GM12891 (cell line): ENCODE data around the gene OR2T2.
"Not testable (repeated sequence)": the region's sequence is repeated elsewhere in the genome, so short reads cannot be mapped to it uniquely, and the experiment has no call there.

Experiments used
- DNase-seq: peaks from one replicate; pipeline ENCODE4 v3.0.0; 2011; ENCODE audit warnings: low spot score; ENCODE audit not compliant: insufficient read length
- FAIRE-seq: peaks from 2 replicates; lab custom pipeline; 2011; peaks lifted over from hg19 to GRCh38; lab: Jason Lieb, UNC
- PAX5 ChIP-seq: IDR thresholded peaks from 2 replicates; pipeline ENCODE4 v1.6.1; 2011; ENCODE audit warnings: low read length, moderate library complexity, mild to moderate bottlenecking; ENCODE audit not compliant: insufficient read depth, severe bottlenecking
- POLR2A ChIP-seq: IDR thresholded peaks from 2 replicates; pipeline ENCODE4 v1.6.1; 2011; ENCODE audit warnings: low read depth, low read length, control low read depth
- POLR2AphosphoS5 ChIP-seq: IDR thresholded peaks from 2 replicates; pipeline ENCODE4 v1.6.1; 2011; ENCODE audit warnings: low read depth, low read length, control low read depth
- POU2F2 ChIP-seq: IDR thresholded peaks from 2 replicates; pipeline ENCODE4 v1.6.1; 2011; ENCODE audit warnings: low read depth, mild to moderate bottlenecking, control low read depth, low read length, moderate library complexity
- SPI1 ChIP-seq: IDR thresholded peaks from 2 replicates; pipeline ENCODE4 v1.6.1; 2011; ENCODE audit warnings: low read depth, low read length, control low read depth
- TAF1 ChIP-seq: IDR thresholded peaks from 2 replicates; pipeline ENCODE4 v1.6.1; 2011; ENCODE audit warnings: low read depth, low read length, control low read depth

The OR2T2 gene

GRCh38 chr1:248442500-248443277 lies 2.7 kb upstream of the OR2T2 start:
- not testable (repeated sequence) for DNase-seq
- peak; percentile 63 for FAIRE-seq

- not testable (repeated sequence) for DNase-seq
- FAIRE-seq, result peak; percentile 76
These were observed 834 bp upstream of the OR2T2 start for GRCh38 chr1:248444603-248445002.

GRCh38 chr1:248448409-248449074 lies 3.1 kb downstream of the OR2T2 start:
- DNase-seq, FAIRE-seq: not testable (repeated sequence)

DNA sequence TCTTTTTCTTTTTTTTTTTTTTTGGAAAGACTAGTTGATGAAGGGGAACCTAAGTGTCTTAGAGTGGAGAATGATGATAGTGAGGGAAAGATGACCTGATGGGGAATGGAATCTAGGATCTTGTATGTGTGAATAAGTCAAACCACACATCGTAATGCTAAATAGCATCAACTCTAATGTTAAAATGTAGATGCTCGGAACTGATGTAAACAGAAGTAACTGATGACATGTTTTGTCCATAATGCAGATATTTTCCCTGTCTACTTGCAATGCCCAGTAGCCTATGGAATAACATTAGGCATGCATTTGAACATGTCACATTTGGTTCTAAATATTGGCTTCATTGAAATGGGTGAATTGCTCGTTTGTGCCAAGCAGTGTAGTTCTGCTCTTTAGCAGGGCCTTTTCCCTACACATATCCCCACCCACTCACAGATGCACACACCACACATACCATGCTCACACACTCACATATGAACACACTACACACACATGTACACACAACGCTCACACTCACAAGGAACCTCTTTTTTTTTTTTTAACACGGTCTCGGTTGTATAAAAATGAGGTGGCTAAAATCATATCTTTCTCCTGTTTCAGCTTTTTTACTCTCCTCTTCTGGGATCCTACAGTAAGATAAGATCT lies 4.5 kb downstream of the OR2T2 start:
- TF ChIP-seq POLR2AphosphoS5 (peak; percentile 44; the same call in 1 of the 2 replicates), POLR2A (peak; percentile 50; the same call in 1 of the 2 replicates)
- not testable (repeated sequence) for DNase-seq
- peak; percentile 97 for FAIRE-seq

DNA sequence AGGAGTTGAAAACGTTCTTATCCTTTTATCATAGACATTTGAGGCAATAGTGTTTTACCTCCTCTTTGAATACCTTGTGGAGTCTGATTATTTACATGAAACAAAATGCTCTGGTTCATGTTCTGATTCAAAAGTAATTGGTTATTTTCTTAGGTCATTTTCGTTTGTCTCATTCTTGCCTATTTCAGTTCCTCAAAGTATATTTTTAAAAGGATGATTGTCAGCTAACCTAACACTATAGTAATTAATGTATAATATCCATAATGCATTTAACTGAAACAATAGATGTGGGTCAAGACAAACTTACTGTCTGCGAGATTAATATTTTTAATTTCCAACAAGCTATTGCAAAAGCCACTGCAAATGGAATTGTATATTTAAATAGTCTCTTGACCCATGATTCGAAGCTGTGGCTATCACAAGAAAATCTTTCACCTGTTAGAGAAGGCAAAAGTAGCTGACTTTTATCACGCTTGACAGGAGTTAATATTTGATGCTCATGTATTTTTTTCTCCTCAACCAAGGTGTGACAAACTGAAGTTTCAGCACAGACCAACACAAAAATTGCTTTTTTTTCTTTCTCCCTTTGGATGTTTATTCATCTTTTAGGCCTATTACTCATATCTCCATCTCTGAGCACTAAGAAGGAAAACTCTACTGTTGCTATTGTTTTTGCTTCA lies 5.2 kb downstream of the OR2T2 start:
- peak; percentile 38; the same call in 1 of the 2 replicates for TF ChIP-seq SPI1
- peak; percentile 90 for FAIRE-seq
- not testable (repeated sequence) for DNase-seq

DNA sequence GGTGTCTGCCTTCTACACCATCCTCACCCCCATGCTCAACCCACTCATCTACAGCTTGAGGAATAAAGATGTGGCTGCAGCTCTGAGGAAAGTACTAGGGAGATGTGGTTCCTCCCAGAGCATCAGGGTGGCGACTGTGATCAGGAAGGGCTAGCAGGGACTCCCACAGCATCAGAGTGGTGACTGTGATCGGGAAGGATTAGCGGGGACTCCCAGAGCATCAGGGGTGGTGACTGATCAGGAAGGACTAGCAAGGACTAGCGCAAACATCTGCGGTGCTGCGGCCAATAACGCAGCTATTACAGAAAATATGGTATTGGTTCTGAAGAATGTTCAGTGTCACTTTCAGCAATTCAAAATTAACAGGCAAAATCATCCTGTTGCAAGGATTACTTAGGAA lies 8.2 kb downstream of the OR2T2 start:
- peak; percentile 81 for FAIRE-seq

GRCh38 chr1:248455045-248455444 lies 9.6 kb downstream of the OR2T2 start:
- FAIRE-seq, result not testable (repeated sequence)

More for the DNA sequence above, 8.2 kb downstream of the OR2T2 start:
- DNase-seq, result not testable (repeated sequence)

GRCh38 chr1:248456635-248457034 lies 11.2 kb downstream of the OR2T2 start:
- peak; percentile 77 for FAIRE-seq
- not testable (repeated sequence) for DNase-seq

More at GRCh38 chr1:248455045-248455444, 9.6 kb downstream of the OR2T2 start:
- not testable (repeated sequence) for DNase-seq

GRCh38 chr1:248459117-248459516 lies 13.7 kb downstream of the OR2T2 start:
- DNase-seq, result not testable (repeated sequence)
- peak; percentile 84 for FAIRE-seq

DNA sequence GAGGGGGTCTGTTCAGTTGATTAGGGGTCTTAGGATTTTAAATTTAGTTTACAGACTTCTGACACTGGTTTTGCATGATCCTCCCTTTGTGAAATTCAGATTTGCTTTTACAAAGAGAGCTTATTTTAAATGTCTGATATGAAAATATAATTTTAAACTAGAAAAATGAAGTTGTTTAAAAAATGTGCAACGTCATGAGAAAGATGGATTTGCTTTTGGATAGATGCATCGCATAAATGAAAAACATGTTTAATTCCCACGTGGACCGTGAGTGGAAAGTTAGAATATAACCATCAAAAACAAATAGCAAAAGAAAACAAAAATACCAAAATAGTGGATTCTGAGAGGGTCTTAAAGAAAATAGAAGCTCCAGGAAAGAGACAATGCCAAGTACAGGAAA lies 25.7 kb downstream of the OR2T2 start:
- no peak for TF ChIP-seq PAX5
- no peak for TF ChIP-seq TAF1
- no peak for TF ChIP-seq POU2F2
- TF ChIP-seq SPI1, result no peak
- no peak for TF ChIP-seq POLR2A
- no peak for TF ChIP-seq POLR2AphosphoS5
- no peak for DNase-seq
- FAIRE-seq, result no peak

DNA sequence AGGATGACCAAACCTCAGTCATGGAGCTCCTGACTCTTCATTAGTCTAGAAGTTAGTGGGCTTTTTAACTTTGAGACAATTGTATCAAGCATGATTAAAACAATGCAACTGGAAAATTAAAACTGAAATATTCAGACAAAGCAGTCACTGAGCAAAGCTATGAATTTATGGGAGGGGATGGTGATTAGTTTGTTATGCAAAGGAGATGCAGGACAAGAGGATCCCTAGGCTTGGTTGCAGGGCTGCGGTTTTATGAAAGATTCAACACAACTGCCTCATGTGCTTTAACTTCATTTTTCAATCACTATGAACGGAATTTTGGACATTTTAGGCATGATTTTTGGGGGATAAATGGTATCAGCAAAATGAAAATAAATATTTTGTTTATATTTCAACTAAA lies 26.7 kb downstream of the OR2T2 start:
- not testable (repeated sequence) for FAIRE-seq, DNase-seq

DNA sequence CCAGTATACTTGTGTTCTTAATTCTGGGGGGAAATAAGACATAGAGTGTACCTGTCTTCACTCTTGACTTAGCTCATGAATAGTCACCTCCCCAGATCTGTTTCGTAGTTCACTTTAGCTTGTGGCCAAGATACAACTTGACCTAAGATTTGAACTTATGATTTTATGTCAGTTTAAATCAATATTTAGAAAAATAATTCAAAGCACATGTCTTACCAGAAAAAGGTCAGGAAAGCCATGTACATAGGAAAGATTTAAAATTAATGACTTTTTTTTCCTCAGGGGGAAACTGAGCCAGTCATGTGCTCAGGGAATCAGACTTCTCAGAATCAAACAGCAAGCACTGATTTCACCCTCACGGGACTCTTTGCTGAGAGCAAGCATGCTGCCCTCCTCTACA lies 27.6 kb downstream of the OR2T2 start, which contains the start of gene OR2T3:
Gene OR2T3 (plus strand): TSS at position 301 of the 400 bp plus-strand sequence. CDS start 0 bp downstream, at position 301.
- not testable (repeated sequence) for DNase-seq
- FAIRE-seq, result peak; percentile 61

- FAIRE-seq, result peak; percentile 98
- not testable (repeated sequence) for DNase-seq
These were observed 30.2 kb downstream of the OR2T2 start for GRCh38 chr1:248475660-248476059.

DNA sequence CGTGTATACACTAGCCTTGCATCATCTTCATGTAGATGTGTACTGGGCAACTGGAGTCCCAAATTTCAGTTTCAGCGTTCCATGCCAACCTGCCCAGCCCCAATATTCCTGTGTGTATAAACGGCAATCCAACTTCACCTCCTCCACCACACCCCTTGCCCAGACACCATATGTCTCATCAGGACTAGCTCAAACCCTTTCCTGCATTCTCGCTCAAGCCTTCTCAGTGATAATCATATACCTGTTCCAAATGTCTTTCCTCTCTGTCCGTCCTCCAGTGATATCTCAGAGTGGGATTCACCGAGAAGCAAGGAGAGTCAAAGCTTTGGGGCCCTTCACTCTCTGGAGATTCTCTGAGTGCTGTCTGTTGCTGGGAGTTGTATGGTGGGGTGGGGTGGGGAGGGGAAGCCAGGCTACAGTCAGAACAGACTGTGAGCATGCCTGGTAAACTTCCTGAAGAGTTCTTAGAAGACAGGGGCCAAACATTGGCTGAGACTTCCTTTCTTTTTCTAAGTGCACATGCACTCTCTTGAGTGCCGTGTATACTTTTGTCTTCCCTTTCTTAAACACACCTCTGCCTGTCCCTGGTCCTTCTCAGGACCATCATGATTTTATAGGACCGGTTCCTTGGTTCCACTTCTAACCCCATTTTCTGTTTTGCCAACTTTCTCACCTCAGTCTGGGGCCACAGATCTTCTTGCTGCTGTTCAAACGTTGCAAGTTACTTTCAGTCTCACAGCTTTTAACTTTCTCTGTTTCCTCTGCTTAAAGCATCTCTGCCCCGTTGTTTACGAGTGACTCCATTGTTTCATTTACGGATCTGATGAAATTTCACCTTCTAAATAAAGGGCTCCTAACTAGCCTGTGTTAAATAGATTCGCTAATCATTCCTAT lies 36.5 kb downstream of the OR2T2 start:
- peak; percentile 93 for FAIRE-seq
- DNase-seq, result not testable (repeated sequence)

DNA sequence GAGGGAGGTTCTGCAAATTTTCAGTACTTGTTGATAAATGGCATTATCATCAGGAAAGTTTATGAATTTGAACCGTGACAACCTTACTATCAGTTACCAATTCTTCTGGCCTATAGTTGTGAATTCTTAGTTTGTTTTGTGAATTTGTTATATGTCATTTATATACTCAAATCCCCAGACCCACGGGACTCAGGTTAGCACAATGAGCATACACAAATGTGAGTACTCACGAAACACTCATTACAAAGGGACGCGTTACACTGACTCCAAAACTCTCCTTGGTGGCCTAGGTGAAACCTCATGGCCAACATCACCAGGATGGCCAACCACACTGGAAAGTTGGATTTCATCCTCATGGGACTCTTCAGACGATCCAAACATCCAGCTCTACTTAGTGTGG lies 42.9 kb downstream of the OR2T2 start, which contains the start of gene OR2T5:
Gene OR2T5 (plus strand): TSS at position 301 of the 400 bp plus-strand sequence. CDS start 0 bp downstream, at position 301.
- DNase-seq, result not testable (repeated sequence)
- FAIRE-seq, result peak; percentile 45

DNA sequence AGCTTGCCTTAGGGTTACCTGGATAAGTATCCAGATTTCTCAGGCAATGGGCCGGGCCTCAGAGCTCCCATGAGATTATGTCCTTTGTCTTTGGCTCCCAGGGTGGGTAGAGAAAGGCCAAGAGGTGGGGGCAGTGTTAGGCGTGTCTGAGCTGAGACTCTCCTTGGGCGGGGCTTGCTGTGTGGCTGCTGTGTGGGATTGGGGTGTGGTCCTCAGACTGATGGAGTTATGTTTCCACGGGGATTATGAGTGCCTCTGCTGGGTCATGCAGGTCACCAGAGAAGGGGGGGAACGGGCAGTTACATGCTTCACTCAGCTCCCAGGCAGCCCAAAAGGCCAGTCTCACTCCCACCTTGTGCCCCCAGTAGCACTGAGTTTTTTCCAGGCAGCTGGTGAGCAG lies 51.2 kb downstream of the OR2T2 start:
- DNase-seq, FAIRE-seq: not testable (repeated sequence)
